Brain microvascular endothelial cell (primary cell): ENCODE measurements around the gene ZBTB44.
"Not testable (repeated sequence)": the region's sequence is repeated elsewhere in the genome, so short reads cannot be mapped to it uniquely, and the experiment has no call there.

Source experiments
- DNase-seq: peaks from one replicate; pipeline ENCODE4 v3.0.0-alpha.2; 2020
- H3K27ac ChIP-seq: fragments of 250-450 bp; sonication (Bioruptor Pico); 2 replicates; pipeline ENCODE4 v1.5.1; 2020; ENCODE audit warnings: mild to moderate bottlenecking, moderate library complexity
- H3K27me3 ChIP-seq: fragments of 250-450 bp; sonication (Bioruptor Pico); replicated peaks from 2 replicates; pipeline ENCODE4 v1.5.1; 2020; ENCODE audit warnings: mild to moderate bottlenecking
- H3K36me3 ChIP-seq: fragments of 250-450 bp; sonication (Bioruptor Pico); replicated peaks from 2 replicates; pipeline ENCODE4 v1.5.1; 2020; ENCODE audit warnings: mild to moderate bottlenecking
- H3K4me3 ChIP-seq: 2 replicates; pipeline ENCODE4 v1.5.1; 2011; ENCODE audit warnings: low read depth, mild to moderate bottlenecking, control low read depth, low read length, moderate library complexity
- in situ Hi-C: cut with HindIII; loops from 2 replicates; pipeline ENCODE4 v1.10.0; 2017; ENCODE audit warnings: low sequenced_read_pairs, low pct_ligation_motif_present
- TF ChIP-seq, protein P1 (sequence below): IDR thresholded peaks from 2 replicates; pipeline ENCODE4 v1.5.1; 2011; ENCODE audit warnings: low read depth, mild to moderate bottlenecking, moderate library complexity, low read length, control low read depth, inconsistent platforms; ENCODE audit errors: missing control alignments

ZBTB44 gene

DNA sequence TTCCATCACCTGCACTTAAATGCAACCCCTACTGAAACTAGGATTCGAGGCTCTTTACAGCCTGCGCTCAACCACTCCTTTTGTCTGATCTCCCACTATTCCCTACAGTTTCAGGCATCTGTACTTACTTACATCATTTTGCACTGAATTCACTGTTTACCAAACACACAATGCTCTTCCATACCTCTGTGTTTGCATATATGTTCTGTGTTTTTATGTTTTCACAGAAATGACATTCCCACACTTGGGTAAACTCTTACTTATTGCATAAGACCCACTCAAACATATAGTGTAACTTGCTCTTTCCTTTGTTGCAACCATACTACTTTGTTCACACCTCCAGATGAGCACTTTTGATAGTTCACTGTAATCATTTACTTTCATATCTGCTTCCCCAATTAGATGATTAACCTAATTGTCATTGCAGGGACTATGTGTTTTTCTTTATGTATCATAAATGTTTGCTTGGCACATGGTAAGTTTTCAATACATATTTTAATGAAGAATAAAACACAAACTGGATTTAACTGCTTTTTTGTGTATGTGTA lies 54.6 kb downstream of the ZBTB44 start:
- Histone ChIP-seq H3K4me3 (no peak overlapping the region), H3K36me3 (no peaks in the 10 kb centered on the region), H3K27ac (no peak overlapping the region), H3K27me3 (no peaks in the 10 kb centered on the region)
- DNase-seq: no peak
- in situ Hi-C loops: no loop called here
- TF ChIP-seq, protein P1, sequence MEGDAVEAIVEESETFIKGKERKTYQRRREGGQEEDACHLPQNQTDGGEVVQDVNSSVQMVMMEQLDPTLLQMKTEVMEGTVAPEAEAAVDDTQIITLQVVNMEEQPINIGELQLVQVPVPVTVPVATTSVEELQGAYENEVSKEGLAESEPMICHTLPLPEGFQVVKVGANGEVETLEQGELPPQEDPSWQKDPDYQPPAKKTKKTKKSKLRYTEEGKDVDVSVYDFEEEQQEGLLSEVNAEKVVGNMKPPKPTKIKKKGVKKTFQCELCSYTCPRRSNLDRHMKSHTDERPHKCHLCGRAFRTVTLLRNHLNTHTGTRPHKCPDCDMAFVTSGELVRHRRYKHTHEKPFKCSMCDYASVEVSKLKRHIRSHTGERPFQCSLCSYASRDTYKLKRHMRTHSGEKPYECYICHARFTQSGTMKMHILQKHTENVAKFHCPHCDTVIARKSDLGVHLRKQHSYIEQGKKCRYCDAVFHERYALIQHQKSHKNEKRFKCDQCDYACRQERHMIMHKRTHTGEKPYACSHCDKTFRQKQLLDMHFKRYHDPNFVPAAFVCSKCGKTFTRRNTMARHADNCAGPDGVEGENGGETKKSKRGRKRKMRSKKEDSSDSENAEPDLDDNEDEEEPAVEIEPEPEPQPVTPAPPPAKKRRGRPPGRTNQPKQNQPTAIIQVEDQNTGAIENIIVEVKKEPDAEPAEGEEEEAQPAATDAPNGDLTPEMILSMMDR: no peak

GRCh38 chr11:130251763-130252162 lies 63.0 kb downstream of the ZBTB44 start:
- H3K36me3 ChIP-seq, H3K27ac ChIP-seq, in situ Hi-C loops, H3K4me3 ChIP-seq, H3K27me3 ChIP-seq, DNase-seq: not testable (repeated sequence)

DNA sequence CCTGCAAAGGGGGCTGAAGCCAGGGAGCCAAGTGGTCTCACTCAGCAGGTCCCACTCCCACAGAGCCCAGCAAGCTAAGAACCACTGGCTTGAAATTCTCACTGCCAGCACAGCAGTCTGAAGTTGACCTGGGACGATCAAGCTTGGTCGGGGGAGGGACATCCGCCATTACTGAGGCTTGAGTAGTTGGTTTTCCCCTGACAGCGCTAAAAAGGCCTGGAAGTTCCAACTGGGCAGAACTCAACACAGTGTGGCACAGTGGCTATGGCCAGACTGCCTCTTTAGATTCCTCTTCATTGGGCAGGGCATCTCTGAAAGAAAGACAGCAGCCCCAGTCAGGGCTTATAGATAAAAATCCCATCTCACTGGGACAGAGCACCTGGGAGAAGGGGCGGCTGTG lies 64.8 kb downstream of the ZBTB44 start:
- H3K4me3 ChIP-seq, DNase-seq, in situ Hi-C loops, H3K27ac ChIP-seq, H3K27me3 ChIP-seq, H3K36me3 ChIP-seq: not testable (repeated sequence)

DNA sequence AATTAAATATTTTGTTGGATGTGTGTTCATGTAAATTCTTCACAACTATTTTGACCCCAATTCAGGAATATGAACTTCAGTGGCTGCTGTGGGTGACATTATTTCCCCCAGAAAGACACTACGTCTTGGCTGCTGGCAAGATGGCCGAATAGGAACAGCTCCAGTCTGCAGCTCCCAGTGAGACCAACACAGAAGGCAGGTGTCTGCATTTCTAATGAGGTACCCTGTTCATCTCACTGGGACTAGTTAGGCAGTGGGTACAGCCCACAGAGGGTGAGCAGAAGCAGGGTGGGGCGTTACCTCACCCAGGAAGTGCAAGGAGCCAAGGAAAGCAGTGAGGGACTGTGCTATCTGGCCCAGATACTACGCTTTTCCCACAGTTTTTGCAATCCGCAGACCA lies 65.3 kb downstream of the ZBTB44 start:
- H3K4me3 ChIP-seq: no peak overlapping the region
- TF ChIP-seq, protein P1: no peak
- H3K27me3 ChIP-seq: no peaks in the 10 kb centered on the region
- H3K36me3 ChIP-seq: no peaks in the 10 kb centered on the region
- no peak for DNase-seq
- in situ Hi-C loops: no loop called here
- no peak overlapping the region for H3K27ac ChIP-seq

GRCh38 chr11:130247319-130247718 lies 67.4 kb downstream of the ZBTB44 start:
- in situ Hi-C loops: no loop called here
- Histone ChIP-seq H3K36me3 (no peaks in the 10 kb centered on the region), H3K4me3 (no peak overlapping the region), H3K27ac (no peak overlapping the region), H3K27me3 (no peaks in the 10 kb centered on the region)
- TF ChIP-seq, protein P1: no peak
- no peak for DNase-seq

- H3K4me3 ChIP-seq: no peak overlapping the region
- H3K27ac ChIP-seq: no peak overlapping the region
- no peaks in the 10 kb centered on the region for H3K27me3 ChIP-seq
- TF ChIP-seq, protein P1: no peak
- peak; percentile 59 for DNase-seq
- in situ Hi-C loops: no loop called here
- no peaks in the 10 kb centered on the region for H3K36me3 ChIP-seq
Observed at GRCh38 chr11:130246738-130247137, 68.0 kb downstream of the ZBTB44 start.

DNA sequence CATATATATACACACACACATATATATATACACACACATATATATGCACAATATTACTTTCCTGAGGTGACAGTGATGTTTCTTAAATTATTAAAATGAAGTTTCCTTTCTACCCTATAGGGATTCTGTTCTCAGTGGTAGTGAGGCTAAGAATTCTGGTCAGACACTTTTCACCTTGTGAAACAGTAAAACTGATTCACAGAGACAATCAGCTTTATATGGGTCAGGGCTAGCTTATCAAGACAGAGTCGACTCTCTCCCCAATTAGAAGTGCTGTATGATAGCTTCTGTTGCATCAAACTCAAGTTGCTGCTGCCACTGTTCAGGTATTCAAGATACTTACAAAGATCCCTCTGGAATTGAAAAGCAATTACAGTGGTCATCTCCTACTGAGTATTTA lies 68.4 kb downstream of the ZBTB44 start:
- TF ChIP-seq, protein P1: no peak
- H3K27me3 ChIP-seq: no peaks in the 10 kb centered on the region
- in situ Hi-C loops: no loop called here
- DNase-seq: no peak
- no peak overlapping the region for H3K4me3 ChIP-seq
- no peak overlapping the region for H3K27ac ChIP-seq
- no peaks in the 10 kb centered on the region for H3K36me3 ChIP-seq

DNA sequence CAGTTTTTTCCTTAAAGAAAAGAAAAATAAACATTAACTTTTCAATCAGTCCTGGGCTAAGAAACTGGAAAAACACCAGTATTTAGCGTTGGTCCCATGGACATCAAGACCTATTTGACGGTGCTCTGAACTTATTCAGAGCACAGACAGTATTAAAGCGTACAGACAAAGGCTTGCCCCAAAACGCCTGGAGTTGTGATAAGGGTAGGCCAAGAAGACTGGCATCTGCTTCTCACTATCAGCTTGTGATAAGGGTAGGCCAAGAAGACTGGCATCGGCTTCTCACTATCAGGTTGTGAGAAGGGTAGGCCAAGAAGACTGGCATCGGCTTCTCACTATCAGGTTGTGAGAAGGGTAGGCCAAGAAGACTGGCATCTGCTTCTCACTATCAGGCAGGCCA lies 69.3 kb downstream of the ZBTB44 start:
- H3K27me3 ChIP-seq, H3K27ac ChIP-seq, in situ Hi-C loops, H3K4me3 ChIP-seq, H3K36me3 ChIP-seq, DNase-seq: not testable (repeated sequence)
